Liver (tissue), 9 donors: ENCODE measurements around the gene CDK11B. TPM values are rescaled to one million over a fixed set of nuclear protein-coding genes. Genes with fewer than 3 reads are reported as not detected.

ENCODE experiments used
- DNase-seq: peaks from one replicate; pipeline ENCODE4 v3.0.0-alpha.2; 2017; ENCODE audit warnings: low spot score
- H3K27ac ChIP-seq, 2 donors: one replicate each; pipeline ENCODE4 v1.7.0; 2013; ENCODE audit warnings: inconsistent platforms in 2 of 2, low read length in 2 of 2, control low read depth in 1 of 2, low read depth in 1 of 2, mild to moderate bottlenecking in 1 of 2
- H3K27me3 ChIP-seq, 4 donors: one replicate each; pipeline versions ENCODE4 v1.6.1 to v1.7.0; 2013; ENCODE audit warnings: low read length in 3 of 4, inconsistent platforms in 1 of 4, mild to moderate bottlenecking in 1 of 4, moderate library complexity in 1 of 4; ENCODE audit not compliant: control insufficient read depth in 4 of 4, insufficient read depth in 4 of 4
- H3K36me3 ChIP-seq, 4 donors: one replicate each; pipeline versions ENCODE4 v1.6.1 to v1.7.0; 2013; ENCODE audit warnings: low read length in 3 of 4, mild to moderate bottlenecking in 3 of 4, low read depth in 1 of 4, moderate library complexity in 1 of 4; ENCODE audit not compliant: control insufficient read depth in 4 of 4, insufficient read depth in 3 of 4
- H3K4me1 ChIP-seq, 4 donors: one replicate each; pipeline versions ENCODE4 v1.6.1 to v1.7.0; 2013; ENCODE audit warnings: low read length in 3 of 4, mild to moderate bottlenecking in 3 of 4, moderate library complexity in 1 of 4; ENCODE audit not compliant: control insufficient read depth in 4 of 4, insufficient read depth in 4 of 4
- H3K4me3 ChIP-seq, 3 donors: one replicate each; pipeline versions ENCODE4 v1.6.1 to v1.7.0; 2013; ENCODE audit warnings: low read length in 3 of 3, control low read depth in 1 of 3, low read depth in 1 of 3, mild to moderate bottlenecking in 1 of 3
- H3K9ac ChIP-seq, 2 donors: one replicate each; pipeline ENCODE4 v1.7.0; 2013; ENCODE audit warnings: low read length in 2 of 2, mild to moderate bottlenecking in 2 of 2, moderate library complexity in 2 of 2, control low read depth in 1 of 2, low read depth in 1 of 2
- H3K9me3 ChIP-seq, 4 donors: one replicate each; pipeline versions ENCODE4 v1.6.1 to v1.7.0; 2013; ENCODE audit warnings: low read length in 3 of 4; ENCODE audit not compliant: control insufficient read depth in 4 of 4
- ATF3 ChIP-seq: IDR thresholded peaks from 2 replicates; pipeline ENCODE4 v1.6.1; 2016; ENCODE audit warnings: antibody characterized with exemption
- CTCF ChIP-seq: fragments of 150-350 bp; IDR thresholded peaks from 2 replicates; pipeline ENCODE4 v1.5.1; 2017; ENCODE audit warnings: improper control_type of control experiment, low read depth, low read length; ENCODE audit not compliant: missing input control
- FOXA2 ChIP-seq: IDR thresholded peaks from 2 replicates; pipeline ENCODE4 v1.6.1; 2016; ENCODE audit warnings: antibody characterized with exemption
- GABPA ChIP-seq, 2 donors: IDR thresholded peaks in 1 of 2; conservative IDR thresholded peaks in 1 of 2; 2 replicates each; pipeline ENCODE4 v1.6.1; 2016; ENCODE audit warnings: antibody characterized with exemption in 2 of 2, mild to moderate bottlenecking in 1 of 2, moderate library complexity in 1 of 2
- HNF4A ChIP-seq, 2 donors: conservative IDR thresholded peaks; 2 replicates each; pipeline ENCODE4 v1.6.1; 2016; ENCODE audit warnings: antibody characterized with exemption in 2 of 2, mild to moderate bottlenecking in 2 of 2
- HNF4G ChIP-seq: IDR thresholded peaks from 2 replicates; pipeline ENCODE4 v1.6.1; 2016; ENCODE audit warnings: antibody characterized with exemption
- JUND ChIP-seq, 2 donors: IDR thresholded peaks; 2 replicates each; pipeline ENCODE4 v1.6.1; 2016; ENCODE audit warnings: antibody characterized with exemption in 2 of 2
- NR2F2 ChIP-seq: IDR thresholded peaks from 2 replicates; pipeline ENCODE4 v1.6.1; 2016; ENCODE audit warnings: antibody characterized with exemption
- RAD21 ChIP-seq, 2 donors: IDR thresholded peaks; 2 replicates each; pipeline ENCODE4 v1.6.1; 2016; ENCODE audit warnings: antibody characterized with exemption in 2 of 2, mild to moderate bottlenecking in 2 of 2
- REST ChIP-seq: IDR thresholded peaks from 2 replicates; pipeline ENCODE4 v1.6.1; 2016; ENCODE audit warnings: antibody characterized with exemption, mild to moderate bottlenecking
- RXRA ChIP-seq, 2 donors: IDR thresholded peaks; 2 replicates each; pipeline ENCODE4 v1.6.1; 2017 to 2018; ENCODE audit warnings: antibody characterized with exemption in 2 of 2, mild to moderate bottlenecking in 1 of 2
- SP1 ChIP-seq: IDR thresholded peaks from 2 replicates; pipeline ENCODE4 v1.6.1; 2018; ENCODE audit warnings: antibody characterized with exemption, mild to moderate bottlenecking
- TAF1 ChIP-seq: conservative IDR thresholded peaks from 2 replicates; pipeline ENCODE4 v1.6.1; 2016; ENCODE audit warnings: antibody characterized with exemption, mild to moderate bottlenecking
- YY1 ChIP-seq: IDR thresholded peaks from 2 replicates; pipeline ENCODE4 v1.6.1; 2016; ENCODE audit warnings: antibody characterized with exemption, mild to moderate bottlenecking
- ZBTB33 ChIP-seq: IDR thresholded peaks from 2 replicates; pipeline ENCODE4 v1.6.1; 2016; ENCODE audit warnings: antibody characterized with exemption
- WGBS: extraction: QIAGEN DNeasy Blood & Tissue Kit; methylation state at CpG from one replicate; pipeline ENCODE4 v1.1.7; 2013; 5-methylcytosine and 5-hydroxymethylcytosine counted together
- polyA plus RNA-seq, 2 donors: library from polyadenylated mRNA; stranded (reverse) in 1 of 2; unstranded in 1 of 2; fragments of 200-250 nt in 1 of 2; fragments of >200 nt in 1 of 2; fragmentation: Nextera tagmentation in 1 of 2; extraction: Ambion mirVana in 1 of 2; gene quantifications; one replicate each; pipeline versions ENCODE4 v1.2.1 to v1.2.3, GENCODE V29; 2013 to 2015
- total RNA-seq, 2 donors: library from RNA; depleted of rRNA; stranded (reverse); fragments of >200 nt; gene quantifications; one replicate each; pipeline ENCODE4 v1.2.3, GENCODE V29; 2014
- donor health status: healthy.
- donor health status: healthy.
- donor health status: healthy.
- donor health status: healthy.
- donor health status: healthy.

CDK11B gene
- total and polyA plus RNA-seq, 4 donors, result 5.1 to 12.2 (median 7.4) TPM

- Histone ChIP-seq H3K9me3 (no peaks in the 10 kb centered on the region), H3K27ac (no peak overlapping the region), H3K36me3 (peaks cover 0 to 3% (median 0%) of the 10 kb centered on the region in 4 donors), H3K4me3 (no peak overlapping the region), H3K4me1 (peaks cover 7 to 19% (median 14%) of the 10 kb centered on the region in 4 donors), H3K9ac (no peak overlapping the region), H3K27me3 (no peaks in the 10 kb centered on the region)
- TF ChIP-seq ZBTB33 (no peak), FOXA2 (no peak), ATF3 (no peak), RXRA (IDR thresholded peaks at IDR 0.05) (no peak), TAF1 (no peak), NR2F2 (no peak), GABPA (IDR thresholded peaks at IDR 0.05 in 1 of 2, conservative IDR thresholded peaks at IDR 0.05 in 1 of 2) (no peak), HNF4A (conservative IDR thresholded peaks at IDR 0.05) (no peak), YY1 (no peak), SP1 (no peak), REST (no peak), CTCF (no peak), JUND (IDR thresholded peaks at IDR 0.05) (no peak), HNF4G (no peak), RAD21 (IDR thresholded peaks at IDR 0.05) (no peak)
- WGBS, result 95% methylated on average over 32 of the region's 32 CpGs
- no peak for DNase-seq
Measured at GRCh38 chr1:1680031-1680911, 21.5 kb upstream of the CDK11B start.
